Endodermal cell (in vitro differentiated cells): ENCODE measurements around the gene AHI1. TPM values are rescaled to one million over a fixed set of nuclear protein-coding genes. Genes with fewer than 3 reads are reported as not detected.

Source experiments
- DNase-seq: peaks from one replicate; pipeline ENCODE4 v3.0.0-alpha.2; 2017
- H3K27ac ChIP-seq: 2 replicates; pipeline ENCODE4 v1.5.1; 2013; ENCODE audit warnings: mild to moderate bottlenecking, low read depth, low read length, moderate library complexity
- H3K27me3 ChIP-seq: 2 replicates; pipeline ENCODE4 v1.6.1; 2013; ENCODE audit warnings: mild to moderate bottlenecking, low read length, moderate library complexity; ENCODE audit not compliant: insufficient read depth, control insufficient read depth, poor library complexity, severe bottlenecking
- H3K36me3 ChIP-seq: 2 replicates; pipeline ENCODE4 v1.7.0; 2013; ENCODE audit warnings: mild to moderate bottlenecking, low read length, moderate library complexity; ENCODE audit not compliant: control insufficient read depth, insufficient read depth
- H3K4me1 ChIP-seq: one replicate; pipeline ENCODE4 v1.7.0; 2013; ENCODE audit warnings: low read length; ENCODE audit not compliant: control insufficient read depth, insufficient read depth
- H3K4me3 ChIP-seq: 2 replicates; pipeline ENCODE4 v1.5.1; 2013; ENCODE audit warnings: mild to moderate bottlenecking, low read length, moderate library complexity
- H3K9ac ChIP-seq: 2 replicates; pipeline ENCODE4 v1.6.1; 2013; ENCODE audit warnings: mild to moderate bottlenecking, low read length, moderate library complexity; ENCODE audit not compliant: poor library complexity, severe bottlenecking; ENCODE audit errors: extremely low read depth
- H3K9me3 ChIP-seq: 2 replicates; pipeline ENCODE4 v1.6.1; 2013; ENCODE audit warnings: mild to moderate bottlenecking, low read length, moderate library complexity; ENCODE audit not compliant: control insufficient read depth
- H3K27ac Mint-ChIP-seq: 2 replicates; pipeline ENCODE4 v1.8.0; 2020; ENCODE audit warnings: mixed read lengths
- H3K27me3 Mint-ChIP-seq: 2 replicates; pipeline ENCODE4 v1.8.0; 2021; ENCODE audit warnings: mild to moderate bottlenecking, mixed read lengths; ENCODE audit not compliant: insufficient read depth
- H3K36me3 Mint-ChIP-seq: 2 replicates; pipeline ENCODE4 v1.8.0; 2020; ENCODE audit warnings: low read depth, mixed read lengths
- H3K4me1 Mint-ChIP-seq: 2 replicates; pipeline ENCODE4 v1.8.0; 2020; ENCODE audit warnings: mixed read lengths
- H3K4me3 Mint-ChIP-seq: 2 replicates; pipeline ENCODE4 v1.8.0; 2020; ENCODE audit warnings: mild to moderate bottlenecking, moderate library complexity, mixed read lengths
- H3K9me3 Mint-ChIP-seq: 2 replicates; pipeline ENCODE4 v1.8.0; 2020; ENCODE audit warnings: mild to moderate bottlenecking, mixed read lengths
- WGBS, 2 experiments: methylation state at CpG; one replicate each; pipeline versions ENCODE4 v1.1.5 to v1.1.7; 2013; ENCODE audit warnings: missing lambda C conversion rate in 2 of 2, mixed read lengths in 1 of 2; ENCODE audit not compliant: insufficient coverage in 1 of 2, insufficient read length in 1 of 2; 5-methylcytosine and 5-hydroxymethylcytosine counted together
- total RNA-seq, 2 donors: library from RNA; stranded (reverse); fragmentation: NEBNext Ultra II Directional in 1 of 2; extraction: Animal tissue kit (Norgen Biotek cat#: 25700) in 1 of 2; gene quantifications; 2 replicates in 1 of 2; 3 replicates in 1 of 2; pipeline ENCODE4 v1.2.1, GENCODE V29; 2021
- TF ChIP-seq, protein P1 (sequence below): fragments of 200-600 bp; sonication (generic); conservative IDR thresholded peaks from 2 replicates; pipeline ENCODE4 v1.5.0; 2021; ENCODE audit warnings: antibody characterized with exemption, mild to moderate bottlenecking

AHI1 gene
- total RNA-seq, 2 donors from 2014 or later = 24.9 to 34.9 TPM

DNA sequence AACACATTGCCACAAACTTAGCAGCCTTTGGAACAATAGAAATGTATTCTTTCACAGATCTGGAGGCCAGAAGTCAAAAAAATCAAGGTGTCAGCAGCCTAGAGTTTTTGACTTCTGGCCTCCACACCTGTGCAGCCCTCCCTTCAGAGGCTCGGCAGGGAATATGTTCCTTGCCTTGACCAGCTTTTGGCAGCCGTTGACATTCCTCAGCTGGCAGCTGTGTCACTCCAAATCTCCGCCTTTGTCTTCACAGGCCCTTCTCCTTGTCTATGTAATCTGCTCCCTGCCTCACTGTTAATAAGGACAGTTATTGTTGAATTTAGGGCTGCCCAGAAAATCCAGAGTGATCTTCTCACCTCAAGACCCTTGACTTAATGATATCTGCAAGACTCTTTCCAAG lies 17.2 kb upstream of the AHI1 start:
- Mint-ChIP-seq H3K27ac (no peak overlapping the region), H3K4me1 (peaks cover 5% of the 10 kb centered on the region), H3K4me3 (no peak overlapping the region), H3K36me3 (no peaks in the 10 kb centered on the region), H3K27me3 (no peaks in the 10 kb centered on the region), H3K9me3 (no peaks in the 10 kb centered on the region)
- peak; percentile 59 for DNase-seq
- H3K9me3 ChIP-seq = peaks cover 15% of the 10 kb centered on the region
- TF ChIP-seq, protein P1, sequence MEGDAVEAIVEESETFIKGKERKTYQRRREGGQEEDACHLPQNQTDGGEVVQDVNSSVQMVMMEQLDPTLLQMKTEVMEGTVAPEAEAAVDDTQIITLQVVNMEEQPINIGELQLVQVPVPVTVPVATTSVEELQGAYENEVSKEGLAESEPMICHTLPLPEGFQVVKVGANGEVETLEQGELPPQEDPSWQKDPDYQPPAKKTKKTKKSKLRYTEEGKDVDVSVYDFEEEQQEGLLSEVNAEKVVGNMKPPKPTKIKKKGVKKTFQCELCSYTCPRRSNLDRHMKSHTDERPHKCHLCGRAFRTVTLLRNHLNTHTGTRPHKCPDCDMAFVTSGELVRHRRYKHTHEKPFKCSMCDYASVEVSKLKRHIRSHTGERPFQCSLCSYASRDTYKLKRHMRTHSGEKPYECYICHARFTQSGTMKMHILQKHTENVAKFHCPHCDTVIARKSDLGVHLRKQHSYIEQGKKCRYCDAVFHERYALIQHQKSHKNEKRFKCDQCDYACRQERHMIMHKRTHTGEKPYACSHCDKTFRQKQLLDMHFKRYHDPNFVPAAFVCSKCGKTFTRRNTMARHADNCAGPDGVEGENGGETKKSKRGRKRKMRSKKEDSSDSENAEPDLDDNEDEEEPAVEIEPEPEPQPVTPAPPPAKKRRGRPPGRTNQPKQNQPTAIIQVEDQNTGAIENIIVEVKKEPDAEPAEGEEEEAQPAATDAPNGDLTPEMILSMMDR = no peak
- no peaks in the 10 kb centered on the region for H3K36me3 ChIP-seq
- 79 to 80% methylated on average over 1 to 3 of the region's 3 CpGs for WGBS, 2 experiments
- H3K27ac ChIP-seq = no peak overlapping the region
- H3K27me3 ChIP-seq = no peaks in the 10 kb centered on the region
- H3K9ac ChIP-seq = no peak overlapping the region
- no peaks in the 10 kb centered on the region for H3K4me1 ChIP-seq
- no peak overlapping the region for H3K4me3 ChIP-seq

DNA sequence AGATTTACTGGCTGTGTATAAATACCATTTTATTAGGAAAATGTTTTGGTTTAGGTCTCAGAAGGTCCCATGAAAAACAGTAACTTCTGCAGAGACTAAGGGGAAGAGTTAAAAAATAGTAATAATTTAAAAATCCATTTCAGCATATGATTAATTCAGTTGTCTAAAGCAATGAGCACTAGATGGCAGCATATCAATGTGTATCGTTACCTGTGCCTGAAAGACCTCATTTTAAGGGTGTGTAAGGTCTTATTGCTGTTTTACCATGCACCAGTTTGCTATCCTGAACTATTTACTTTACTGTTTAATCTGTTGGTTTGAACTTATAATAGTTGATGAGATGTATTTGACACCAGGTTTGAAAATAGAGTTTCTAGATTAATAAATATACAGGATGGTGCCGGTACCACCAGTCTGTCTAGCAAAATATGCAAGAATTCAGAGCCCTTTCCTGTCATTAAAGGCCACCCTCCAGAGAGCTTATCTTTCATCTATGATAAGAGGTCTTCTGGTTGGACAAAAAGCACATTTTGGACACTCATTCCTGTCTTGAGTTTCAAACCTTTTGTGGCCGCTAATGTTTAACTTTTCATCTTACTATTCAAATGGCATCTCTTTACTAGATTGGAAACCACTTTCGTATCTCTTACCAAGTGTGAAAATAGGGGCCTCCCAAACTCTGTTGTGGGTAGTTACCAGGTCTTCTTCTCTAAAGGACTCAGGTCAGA lies 8.9 kb upstream of the AHI1 start:
- H3K4me1 ChIP-seq = peaks cover 14% of the 10 kb centered on the region
- H3K27ac ChIP-seq = no peak overlapping the region
- peaks cover 40% of the 10 kb centered on the region for H3K4me1 Mint-ChIP-seq
- H3K36me3 ChIP-seq = no peaks in the 10 kb centered on the region
- no peak overlapping the region for H3K4me3 ChIP-seq
- TF ChIP-seq, protein P1 = peak; percentile 72
- H3K36me3 Mint-ChIP-seq = no peaks in the 10 kb centered on the region
- H3K9ac ChIP-seq = no peak overlapping the region
- no peak overlapping the region for H3K27ac Mint-ChIP-seq
- H3K27me3 ChIP-seq = no peaks in the 10 kb centered on the region
- no peaks in the 10 kb centered on the region for H3K27me3 Mint-ChIP-seq
- DNase-seq = no peak
- WGBS, 2 experiments = 87 to 93% methylated on average over 3 to 4 of the region's 4 CpGs
- H3K4me3 Mint-ChIP-seq = no peak overlapping the region
- no peaks in the 10 kb centered on the region for H3K9me3 Mint-ChIP-seq
- no peaks in the 10 kb centered on the region for H3K9me3 ChIP-seq

GRCh38 chr6:135505648-135506047 lies 8.1 kb upstream of the AHI1 start:
- Mint-ChIP-seq H3K4me3 (no peak overlapping the region), H3K36me3 (no peaks in the 10 kb centered on the region), H3K4me1 (peaks cover 40% of the 10 kb centered on the region), H3K9me3 (no peaks in the 10 kb centered on the region), H3K27me3 (no peaks in the 10 kb centered on the region), H3K27ac (peak overlapping the region; percentile 70)
- Histone ChIP-seq H3K27ac (no peak overlapping the region), H3K36me3 (no peaks in the 10 kb centered on the region), H3K9ac (no peak overlapping the region), H3K4me3 (no peak overlapping the region), H3K9me3 (no peaks in the 10 kb centered on the region), H3K27me3 (no peaks in the 10 kb centered on the region), H3K4me1 (peaks cover 14% of the 10 kb centered on the region)
- WGBS, 2 experiments = 67% methylated on average over 1 of the region's 1 CpG; no CpG with 5 or more reads in 1 of the 2 experiments
- TF ChIP-seq, protein P1 = no peak
- no peak for DNase-seq
